Measurements from ENCODE around the gene IL32. TPM values are rescaled to one million over a fixed set of nuclear protein-coding genes. Genes with fewer than 3 reads are reported as not detected.
"Not testable (repeated sequence)": the region's sequence is repeated elsewhere in the genome, so short reads cannot be mapped to it uniquely, and the experiment has no call there.

IL32 gene
- total RNA-seq, 1 experiment from 2014 or later, result 22.8 TPM

- in situ Hi-C loops (cut with HindIII; ENCODE audit: low sequenced_read_pairs), result loop anchor here (5.0 kb wide), 1 partner anchor 87 kb away; no protein-coding TSS in a partner anchor
- no peak for DNase-seq (ENCODE audit: low spot score)
Measured at GRCh38 chr16:3060339-3061127, 4.9 kb upstream of the IL32 start.

GRCh38 chr16:3062553-3062952 lies 2.9 kb upstream of the IL32 start:
- DNase-seq (ENCODE audit: low spot score), result no peak
- in situ Hi-C loops (cut with HindIII; ENCODE audit: low sequenced_read_pairs), result loop anchor here (5.0 kb wide), 1 partner anchor 85 kb away; no protein-coding TSS in a partner anchor

- DNase-seq (ENCODE audit: low spot score), result no peak
- in situ Hi-C loops (cut with HindIII; ENCODE audit: low sequenced_read_pairs), result loop anchor here (5.0 kb wide), 1 partner anchor 83 kb away; no protein-coding TSS in a partner anchor
Measured at GRCh38 chr16:3063625-3064386, 1.6 kb upstream of the IL32 start.

GRCh38 chr16:3065742-3066439 lies 451 bp downstream of the IL32 start:
- no peak for DNase-seq (ENCODE audit: low spot score)
- in situ Hi-C loops (cut with HindIII; ENCODE audit: low sequenced_read_pairs), result no loop called here

- DNase-seq (ENCODE audit: low spot score), result no peak
- in situ Hi-C loops (cut with HindIII; ENCODE audit: low sequenced_read_pairs), result no loop called here
Measured at GRCh38 chr16:3066440-3066748, 954 bp downstream of the IL32 start.

- in situ Hi-C loops (cut with HindIII; ENCODE audit: low sequenced_read_pairs), result no loop called here
- no peak for DNase-seq (ENCODE audit: low spot score)
Measured at GRCh38 chr16:3068487-3068886, 3.0 kb downstream of the IL32 start.

- DNase-seq (ENCODE audit: low spot score); in situ Hi-C loops (cut with HindIII; ENCODE audit: low sequenced_read_pairs): not testable (repeated sequence)
Measured at GRCh38 chr16:3069146-3069545, 3.7 kb downstream of the IL32 start.

- no peak for DNase-seq (ENCODE audit: low spot score)
- in situ Hi-C loops (cut with HindIII; ENCODE audit: low sequenced_read_pairs), result no loop called here
Measured at GRCh38 chr16:3070608-3071111, 5.2 kb downstream of the IL32 start.

- no peak for DNase-seq (ENCODE audit: low spot score)
- in situ Hi-C loops (cut with HindIII; ENCODE audit: low sequenced_read_pairs), result no loop called here
Measured at GRCh38 chr16:3071655-3072054, 6.2 kb downstream of the IL32 start.

- DNase-seq (ENCODE audit: low spot score); in situ Hi-C loops (cut with HindIII; ENCODE audit: low sequenced_read_pairs): not testable (repeated sequence)
Measured at GRCh38 chr16:3072148-3072547, 6.7 kb downstream of the IL32 start.

- DNase-seq (ENCODE audit: low spot score); in situ Hi-C loops (cut with HindIII; ENCODE audit: low sequenced_read_pairs): not testable (repeated sequence)
Measured at GRCh38 chr16:3072576-3073263, 7.3 kb downstream of the IL32 start.

- DNase-seq (ENCODE audit: low spot score), result no peak
Measured at GRCh38 chr16:3073448-3073847, 8.0 kb downstream of the IL32 start.

GRCh38 chr16:3074860-3075522 lies 9.6 kb downstream of the IL32 start:
- in situ Hi-C loops (cut with HindIII; ENCODE audit: low sequenced_read_pairs), result no loop called here
- no peak for DNase-seq (ENCODE audit: low spot score)

More at GRCh38 chr16:3073448-3073847, 8.0 kb downstream of the IL32 start:
- in situ Hi-C loops (cut with HindIII; ENCODE audit: low sequenced_read_pairs), result no loop called here

- in situ Hi-C loops (cut with HindIII; ENCODE audit: low sequenced_read_pairs), result no loop called here
- no peak for DNase-seq (ENCODE audit: low spot score)
Measured at GRCh38 chr16:3075523-3075915, 10.1 kb downstream of the IL32 start.

GRCh38 chr16:3075946-3076345 lies 10.5 kb downstream of the IL32 start:
- DNase-seq (ENCODE audit: low spot score); in situ Hi-C loops (cut with HindIII; ENCODE audit: low sequenced_read_pairs): not testable (repeated sequence)

- DNase-seq (ENCODE audit: low spot score), result no peak
- in situ Hi-C loops (cut with HindIII; ENCODE audit: low sequenced_read_pairs), result no loop called here
Measured at GRCh38 chr16:3076577-3076976, 11.1 kb downstream of the IL32 start.

GRCh38 chr16:3080024-3080423 lies 14.6 kb downstream of the IL32 start:
- in situ Hi-C loops (cut with HindIII; ENCODE audit: low sequenced_read_pairs), result no loop called here
- no peak for DNase-seq (ENCODE audit: low spot score)

GRCh38 chr16:3081957-3082356 lies 16.5 kb downstream of the IL32 start:
- in situ Hi-C loops (cut with HindIII; ENCODE audit: low sequenced_read_pairs); DNase-seq (ENCODE audit: low spot score): not testable (repeated sequence)

- DNase-seq (ENCODE audit: low spot score); in situ Hi-C loops (cut with HindIII; ENCODE audit: low sequenced_read_pairs): not testable (repeated sequence)
Measured at GRCh38 chr16:3083408-3083807, 18.0 kb downstream of the IL32 start.
